Ovary (tissue), 9 donors: Measurements from ENCODE around the gene CHN2. TPM values are rescaled to one million over a fixed set of nuclear protein-coding genes. Genes with fewer than 3 reads are reported as not detected.

Experiments
- DNase-seq, 5 donors: peaks; one replicate each; pipeline ENCODE4 v3.0.0-alpha.2; 2019 to 2020
- H3K27ac ChIP-seq, 2 donors: fragments of 200-600 bp; one replicate each; pipeline versions ENCODE4 v1.5.1 to v1.8.0; 2019 to 2022
- H3K27me3 ChIP-seq: fragments of 200-600 bp; one replicate; pipeline ENCODE4 v1.8.0; 2022
- H3K36me3 ChIP-seq: fragments of 200-600 bp; sonication (generic); one replicate; pipeline ENCODE4 v1.5.1; 2019
- H3K4me1 ChIP-seq: one replicate; pipeline ENCODE4 v1.8.1; 2013; ENCODE audit warnings: mild to moderate bottlenecking, moderate library complexity; ENCODE audit not compliant: insufficient read depth
- H3K4me3 ChIP-seq: fragments of 200-600 bp; sonication (generic); one replicate; pipeline ENCODE4 v1.5.1; 2017
- H3K9me3 ChIP-seq, 2 donors: fragments of 200-600 bp in 1 of 2; sonication (generic) in 1 of 2; one replicate each; pipeline versions ENCODE4 v1.5.1 to v1.8.1; 2013 to 2019; ENCODE audit warnings: mild to moderate bottlenecking in 1 of 2, moderate library complexity in 1 of 2
- EP300 ChIP-seq: sonication (generic); formaldehyde crosslinking; IDR thresholded peaks from one replicate; pipeline ENCODE4 v1.6.1; 2017; ENCODE audit warnings: antibody characterized with exemption
- POLR2A ChIP-seq: fragments of 450-650 bp; IDR thresholded peaks from one replicate; pipeline ENCODE4 v1.6.1; 2017; ENCODE audit warnings: antibody characterized with exemption, mild to moderate bottlenecking, moderate library complexity
- WGBS, 3 donors: extraction: QIAGEN DNeasy Blood & Tissue Kit in 1 of 3; methylation state at CpG; one replicate each; pipeline versions ENCODE4 v1.1.5 to v1.1.7; 2013 to 2017; 5-methylcytosine and 5-hydroxymethylcytosine counted together
- intact Hi-C, 4 donors: fragments of 100-400 bp; cut with DNase I; formaldehyde crosslinking; loops; one replicate each; pipeline versions ENCODE4 v1.11.0 to v1.15.1; 2022 to 2023
- polyA plus RNA-seq, 2 donors: library from polyadenylated mRNA; stranded (reverse); fragments of 200-250 nt in 1 of 2; fragments of 350-450 nt in 1 of 2; fragmentation: Illumina TruSeq in 1 of 2; extraction: RNeasy Lipid Tissue Mini Kit (QIAGEN cat#74804) in 1 of 2; gene quantifications; one replicate each; pipeline ENCODE4 v1.2.3, GENCODE V29; 2013 to 2014
- total RNA-seq, 7 donors: library from RNA; depleted of rRNA in 2 of 7; stranded (reverse); fragments of >200 nt in 2 of 7; fragmentation: NEBNext Ultra II Directional in 3 of 7; extraction: Animal tissue kit (Norgen Biotek cat#: 25700) in 3 of 7; gene quantifications; one replicate each; pipeline versions ENCODE4 v1.1.0 to v1.2.4, GENCODE V29; 2016 to 2023
- TF ChIP-seq, protein P1 (sequence below), 3 donors: fragments of 450-650 bp in 2 of 3; fragments of 200-600 bp in 1 of 3; IDR thresholded peaks; one replicate each; pipeline versions ENCODE4 v1.5.1 to v1.8.0; 2016 to 2022; ENCODE audit warnings: antibody characterized with exemption in 3 of 3, mild to moderate bottlenecking in 1 of 3
- donor health status: DM: no; HTN: no; CAD: no; lungs with moderate emphysema.
- donor health status: DM: no; HTN: no; CAD: no.
- donor health status: Bipolar disorder and iron deficiency.
- donor health status: DM: yes; HTN: yes; CAD: no.
- donor health status: DM: no; HTN: no; CAD: no.
- donor health status: DM: yes; HTN: yes; CAD: no.

The CHN2 gene
- total and polyA plus RNA-seq, 9 donors: 17.9 to 32.6 (median 22.3) TPM

DNA sequence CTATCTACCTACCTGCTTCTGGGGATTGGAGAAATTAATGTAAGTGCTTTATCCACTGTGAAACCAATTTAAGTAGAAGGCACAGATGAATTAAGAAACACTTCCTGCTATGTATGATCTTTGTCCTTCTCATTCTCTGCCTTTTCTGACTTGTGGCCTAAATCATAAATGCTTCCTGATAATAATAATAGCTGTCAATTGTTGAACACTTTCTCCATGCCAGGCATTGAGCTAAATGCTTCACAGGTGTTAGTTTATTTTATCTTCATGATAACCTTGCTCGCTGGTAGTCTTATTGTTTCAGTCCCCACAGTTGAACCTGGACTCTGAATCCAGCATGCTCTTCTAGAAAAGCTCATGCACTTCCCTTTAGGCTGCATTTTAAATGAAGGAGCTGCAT lies 75.4 kb downstream of the CHN2 start:
- H3K27ac ChIP-seq: no peak overlapping the region
- H3K4me1 ChIP-seq: peaks cover 4% of the 10 kb centered on the region
- H3K36me3 ChIP-seq: no peaks in the 10 kb centered on the region
- no peak overlapping the region for H3K4me3 ChIP-seq
- no peaks in the 10 kb centered on the region for H3K27me3 ChIP-seq
- TF ChIP-seq POLR2A (no peak), EP300 (no peak)
- TF ChIP-seq, protein P1, sequence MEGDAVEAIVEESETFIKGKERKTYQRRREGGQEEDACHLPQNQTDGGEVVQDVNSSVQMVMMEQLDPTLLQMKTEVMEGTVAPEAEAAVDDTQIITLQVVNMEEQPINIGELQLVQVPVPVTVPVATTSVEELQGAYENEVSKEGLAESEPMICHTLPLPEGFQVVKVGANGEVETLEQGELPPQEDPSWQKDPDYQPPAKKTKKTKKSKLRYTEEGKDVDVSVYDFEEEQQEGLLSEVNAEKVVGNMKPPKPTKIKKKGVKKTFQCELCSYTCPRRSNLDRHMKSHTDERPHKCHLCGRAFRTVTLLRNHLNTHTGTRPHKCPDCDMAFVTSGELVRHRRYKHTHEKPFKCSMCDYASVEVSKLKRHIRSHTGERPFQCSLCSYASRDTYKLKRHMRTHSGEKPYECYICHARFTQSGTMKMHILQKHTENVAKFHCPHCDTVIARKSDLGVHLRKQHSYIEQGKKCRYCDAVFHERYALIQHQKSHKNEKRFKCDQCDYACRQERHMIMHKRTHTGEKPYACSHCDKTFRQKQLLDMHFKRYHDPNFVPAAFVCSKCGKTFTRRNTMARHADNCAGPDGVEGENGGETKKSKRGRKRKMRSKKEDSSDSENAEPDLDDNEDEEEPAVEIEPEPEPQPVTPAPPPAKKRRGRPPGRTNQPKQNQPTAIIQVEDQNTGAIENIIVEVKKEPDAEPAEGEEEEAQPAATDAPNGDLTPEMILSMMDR (IDR thresholded peaks at IDR 0.05): no peak
- DNase-seq: no peak
- intact Hi-C loops: no loop called here
- 88 to 97% (median 93%) methylated on average over 1 of the region's 1 CpG for WGBS, 3 donors
- H3K9me3 ChIP-seq: no peaks in the 10 kb centered on the region

DNA sequence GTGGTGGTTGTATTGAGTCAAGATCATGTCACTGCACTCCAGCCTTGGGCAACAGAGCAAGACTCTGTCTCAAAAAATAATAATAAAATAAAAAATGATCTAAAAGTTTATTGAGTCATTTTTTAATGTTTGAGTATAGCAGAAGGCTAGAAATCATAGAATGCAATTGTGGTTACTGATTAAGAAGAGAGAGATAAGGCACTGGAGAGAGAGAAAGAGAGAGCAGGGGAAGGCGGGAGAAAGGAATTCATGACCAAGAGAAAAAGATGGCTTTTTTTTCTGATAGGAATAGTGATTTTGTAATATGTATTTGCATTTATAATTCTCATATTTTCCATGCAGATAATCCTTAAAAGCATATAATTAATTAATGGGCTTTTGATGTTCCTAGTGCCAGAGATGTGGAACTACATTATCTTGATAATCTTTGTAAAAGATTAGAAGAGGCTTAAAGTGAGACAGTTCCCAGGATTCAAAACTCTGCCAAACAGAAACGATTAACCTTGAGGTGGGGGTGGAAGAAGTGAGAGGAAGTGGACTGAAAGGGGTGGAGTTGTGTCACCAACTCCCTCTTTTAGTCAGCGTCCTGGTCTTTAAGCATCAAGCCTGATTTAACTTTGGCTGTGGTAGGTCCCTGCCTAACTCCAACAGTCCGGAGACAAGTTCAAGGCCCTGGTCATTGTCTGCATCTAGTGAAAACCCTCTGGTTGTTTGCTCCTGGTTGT lies 76.2 kb downstream of the CHN2 start:
- intact Hi-C loops: no loop called here
- no peak for TF ChIP-seq POLR2A
- TF ChIP-seq, protein P1 (IDR thresholded peaks at IDR 0.05): no peak
- TF ChIP-seq EP300: no peak
- peaks cover 4% of the 10 kb centered on the region for H3K4me1 ChIP-seq
- no peak for DNase-seq
- no peak overlapping the region for H3K4me3 ChIP-seq
- H3K27me3 ChIP-seq: no peaks in the 10 kb centered on the region
- 11 to 22% (median 14%) methylated on average over 4 of the region's 4 CpGs for WGBS, 3 donors
- H3K36me3 ChIP-seq: no peaks in the 10 kb centered on the region
- no peak overlapping the region for H3K27ac ChIP-seq
- H3K9me3 ChIP-seq: no peaks in the 10 kb centered on the region

DNA sequence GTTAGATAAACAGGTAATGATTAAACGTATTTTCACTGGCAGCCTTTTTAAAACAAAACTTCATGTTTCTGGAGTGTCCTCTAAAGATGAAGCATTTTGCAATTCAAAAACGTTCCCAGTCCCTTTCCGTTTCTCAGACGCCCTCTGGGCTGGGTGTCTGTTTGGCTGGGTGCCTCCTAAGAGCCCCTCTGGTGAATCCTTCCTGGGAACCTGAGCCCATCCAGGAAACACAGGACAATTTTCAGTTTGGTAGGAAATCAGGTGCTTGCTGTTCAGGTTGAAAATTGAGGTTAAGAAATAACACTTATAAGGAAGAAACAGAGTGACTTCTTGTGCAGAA lies 76.7 kb downstream of the CHN2 start:
- Histone ChIP-seq H3K27ac (no peak overlapping the region), H3K4me1 (peaks cover 4% of the 10 kb centered on the region), H3K9me3 (no peaks in the 10 kb centered on the region), H3K27me3 (no peaks in the 10 kb centered on the region), H3K4me3 (no peak overlapping the region), H3K36me3 (no peaks in the 10 kb centered on the region)
- WGBS, 3 donors: 11 to 24% (median 14%) methylated on average over 4 of the region's 4 CpGs
- intact Hi-C loops: no loop called here
- TF ChIP-seq, protein P1 (IDR thresholded peaks at IDR 0.05): no peak
- TF ChIP-seq POLR2A (no peak), EP300 (no peak)
- DNase-seq: no peak

DNA sequence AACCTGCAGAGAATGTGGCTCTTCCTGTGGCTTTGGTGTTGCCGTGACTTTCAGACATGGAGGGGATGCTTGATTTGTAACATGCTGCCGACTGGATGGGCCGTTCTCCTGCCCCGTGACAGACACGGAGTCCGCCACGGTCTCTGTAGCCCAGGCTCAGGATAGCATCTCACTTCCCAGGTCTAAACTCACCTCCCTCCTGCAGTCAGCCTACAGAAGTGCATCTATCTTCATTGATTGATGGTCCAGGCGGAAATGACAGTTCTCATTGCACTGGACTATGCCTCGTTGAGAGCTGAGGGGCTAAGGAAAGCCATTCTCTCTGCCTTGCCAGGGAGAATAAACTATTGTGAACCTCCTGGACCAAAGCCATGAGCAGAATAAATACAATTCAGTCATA lies 77.5 kb downstream of the CHN2 start:
- H3K36me3 ChIP-seq: no peaks in the 10 kb centered on the region
- no peak overlapping the region for H3K4me3 ChIP-seq
- H3K4me1 ChIP-seq: peaks cover 4% of the 10 kb centered on the region
- H3K27me3 ChIP-seq: no peaks in the 10 kb centered on the region
- TF ChIP-seq EP300: no peak
- TF ChIP-seq POLR2A: no peak
- TF ChIP-seq, protein P1 (IDR thresholded peaks at IDR 0.05): no peak
- no peak overlapping the region for H3K27ac ChIP-seq
- WGBS, 3 donors: 92 to 96% (median 94%) methylated on average over 9 of the region's 9 CpGs
- DNase-seq: no peak
- H3K9me3 ChIP-seq: no peaks in the 10 kb centered on the region
- intact Hi-C loops: no loop called here
